HepG2 (cell line): Measurements from ENCODE around the gene WNK2. TPM values are rescaled to one million over a fixed set of nuclear protein-coding genes. Genes with fewer than 3 reads are reported as not detected.
A peak's percentile ranks its signal among the peaks of the same experiment; 100 is the strongest.

Experiments used
- ATF4 ChIP-seq, 2 experiments: fragments of 450-650 bp in 1 of 2; sonication (generic) in 1 of 2; formaldehyde crosslinking; IDR thresholded peaks; 2 replicates each; pipeline versions ENCODE4 v1.5.0 to v1.8.0; 2020 to 2022; ENCODE audit warnings: mild to moderate bottlenecking in 1 of 2, missing genetic modification reagents in 1 of 2
- ATF7-NPFF ChIP-seq: sonication (generic); formaldehyde crosslinking; IDR thresholded peaks from 2 replicates; pipeline ENCODE4 v1.8.1; 2023; ENCODE audit warnings: mild to moderate bottlenecking, low read depth, missing genetic modification reagents, moderate library complexity
- ATRX ChIP-seq: sonication (generic); formaldehyde crosslinking; IDR thresholded peaks from 2 replicates; pipeline ENCODE4 v1.4.0; 2020; ENCODE audit warnings: missing genetic modification reagents, borderline replicate concordance
- CERS6 ChIP-seq: sonication (generic); formaldehyde crosslinking; IDR thresholded peaks from 2 replicates; pipeline ENCODE4 v1.5.0; 2020; ENCODE audit warnings: missing genetic modification reagents
- EEA1 ChIP-seq: sonication (generic); formaldehyde crosslinking; IDR thresholded peaks from 2 replicates; pipeline ENCODE4 v1.5.1; 2020; ENCODE audit warnings: mild to moderate bottlenecking, missing genetic modification reagents, borderline replicate concordance
- EED ChIP-seq: sonication (generic); formaldehyde crosslinking; IDR thresholded peaks from 2 replicates; pipeline ENCODE4 v1.5.0; 2020; ENCODE audit warnings: mild to moderate bottlenecking, missing genetic modification reagents
- ERF ChIP-seq: IDR thresholded peaks from 2 replicates; pipeline ENCODE4 v1.6.1; 2018; ENCODE audit warnings: missing biosample characterization, missing genetic modification reagents
- FOXA3 ChIP-seq: IDR thresholded peaks from 2 replicates; pipeline ENCODE4 v1.6.1; 2016; ENCODE audit warnings: missing genetic modification reagents, missing compliant biosample characterization
- FOXP1 ChIP-seq, 2 experiments: fragments of 450-650 bp in 1 of 2; IDR thresholded peaks; 2 replicates each; pipeline ENCODE4 v1.6.1; 2017 to 2018; ENCODE audit warnings: antibody characterized with exemption in 1 of 2
- HCFC1 ChIP-seq: fragments of 150-350 bp; IDR thresholded peaks from 2 replicates; pipeline ENCODE4 v1.6.1; 2014; ENCODE audit warnings: low read depth, low read length
- KDM5B ChIP-seq: sonication (generic); formaldehyde crosslinking; IDR thresholded peaks from 2 replicates; pipeline ENCODE4 v1.4.0; 2020; ENCODE audit warnings: missing genetic modification reagents, mild to moderate bottlenecking, borderline replicate concordance
- KLF13 ChIP-seq: sonication (generic); formaldehyde crosslinking; IDR thresholded peaks from 2 replicates; pipeline ENCODE4 v1.4.0; 2020; ENCODE audit warnings: mild to moderate bottlenecking, missing genetic modification reagents
- MIER2 ChIP-seq: IDR thresholded peaks from 2 replicates; pipeline ENCODE4 v1.6.1; 2016; ENCODE audit warnings: missing biosample characterization, missing genetic modification reagents
- MXI1 ChIP-seq: IDR thresholded peaks from 3 replicates; pipeline ENCODE4 v1.6.1; 2012; ENCODE audit warnings: low read depth, low read length, inconsistent platforms, borderline replicate concordance
- NFIB ChIP-seq: sonication (generic); formaldehyde crosslinking; IDR thresholded peaks from 2 replicates; pipeline ENCODE4 v1.9.0; 2021; ENCODE audit warnings: missing genetic modification reagents, mild to moderate bottlenecking, borderline replicate concordance
- NFYB ChIP-seq: sonication (generic); formaldehyde crosslinking; IDR thresholded peaks from 2 replicates; pipeline ENCODE4 v1.4.0; 2020; ENCODE audit warnings: missing genetic modification reagents
- NPAS2 ChIP-seq: sonication (generic); formaldehyde crosslinking; IDR thresholded peaks from 2 replicates; pipeline ENCODE4 v1.8.0; 2022; ENCODE audit warnings: mild to moderate bottlenecking, missing genetic modification reagents, borderline replicate concordance
- NRL ChIP-seq: sonication (generic); formaldehyde crosslinking; IDR thresholded peaks from 2 replicates; pipeline ENCODE4 v1.5.0; 2020; ENCODE audit warnings: missing genetic modification reagents, mild to moderate bottlenecking, moderate library complexity, borderline replicate concordance
- PITX1 ChIP-seq: sonication (generic); formaldehyde crosslinking; IDR thresholded peaks from 2 replicates; pipeline ENCODE4 v1.5.1; 2020; ENCODE audit warnings: mild to moderate bottlenecking, missing genetic modification reagents
- PREB ChIP-seq: sonication (generic); formaldehyde crosslinking; IDR thresholded peaks from 2 replicates; pipeline ENCODE4 v1.4.0; 2020; ENCODE audit warnings: missing genetic modification reagents
- RORA ChIP-seq: sonication (generic); formaldehyde crosslinking; IDR thresholded peaks from 2 replicates; pipeline ENCODE4 v1.5.0; 2020; ENCODE audit warnings: mild to moderate bottlenecking, missing genetic modification reagents, moderate library complexity
- TEF ChIP-seq: sonication (generic); formaldehyde crosslinking; IDR thresholded peaks from 2 replicates; pipeline ENCODE4 v1.5.0; 2020; ENCODE audit warnings: missing genetic modification reagents
- ZIK1 ChIP-seq: sonication (generic); formaldehyde crosslinking; IDR thresholded peaks from 2 replicates; pipeline ENCODE4 v1.5.0; 2020; ENCODE audit warnings: mild to moderate bottlenecking, low read depth, missing genetic modification reagents, borderline replicate concordance
- ZNF136 ChIP-seq: sonication (generic); formaldehyde crosslinking; IDR thresholded peaks from 2 replicates; pipeline ENCODE4 v1.8.1; 2022; ENCODE audit warnings: low read depth, mild to moderate bottlenecking, moderate library complexity, missing genetic modification reagents
- ZNF350 ChIP-seq: sonication (generic); formaldehyde crosslinking; IDR thresholded peaks from 2 replicates; pipeline ENCODE4 v1.4.0; 2020; ENCODE audit warnings: mild to moderate bottlenecking, low read depth, missing genetic modification reagents, borderline replicate concordance
- ZNF562 ChIP-seq: sonication (generic); formaldehyde crosslinking; IDR thresholded peaks from 2 replicates; pipeline ENCODE4 v1.8.0; 2022; ENCODE audit warnings: missing genetic modification reagents, borderline replicate concordance
- ZNF615 ChIP-seq: sonication (generic); formaldehyde crosslinking; IDR thresholded peaks from 2 replicates; pipeline ENCODE4 v1.5.0; 2020; ENCODE audit warnings: mild to moderate bottlenecking, missing genetic modification reagents, borderline replicate concordance
- ZNF768 ChIP-seq: sonication (generic); formaldehyde crosslinking; IDR thresholded peaks from 2 replicates; pipeline ENCODE4 v1.4.0; 2020; ENCODE audit warnings: missing genetic modification reagents
- ZSCAN29 ChIP-seq: sonication (generic); formaldehyde crosslinking; conservative IDR thresholded peaks from 2 replicates; pipeline ENCODE4 v1.4.0; 2020; ENCODE audit warnings: mild to moderate bottlenecking, missing genetic modification reagents
- polyA plus RNA-seq, 8 experiments: library from polyadenylated mRNA; depleted of rRNA in 3 of 8; stranded (reverse) in 7 of 8; unstranded in 1 of 8; fragments of >200 nt; fragmentation: Illumina TruSeq in 4 of 8; extraction: Trizol in 4 of 8; gene quantifications; 2 replicates each; pipeline versions ENCODE4 v1.2.1 to v1.2.3, GENCODE V29; 2011 to 2016; ENCODE audit warnings: low read depth in 4 of 8, missing spikeins in 1 of 8, mixed read lengths in 1 of 8; ENCODE audit not compliant: insufficient read depth in 1 of 8
- total RNA-seq, 5 experiments: library from RNA; depleted of rRNA; stranded (reverse); fragments of >200 nt; fragmentation: Illumina TruSeq; extraction: Trizol; gene quantifications; 2 replicates each; pipeline ENCODE4 v1.2.3, GENCODE V29; 2016; ENCODE audit warnings: low read depth in 1 of 5

Gene WNK2
- total and polyA plus RNA-seq, 2 of the 13 experiments (the other 11 are each of a cell fraction or from before 2014, with no cell fraction given): 10.5 to 12.0 TPM

- peak in 1 of 2 experiments; percentile 82; a peak in 2 of 4 replicates for TF ChIP-seq ATF4 (CRISPR knock-in tag; IDR thresholded peaks at IDR 0.05)
- no peak for TF ChIP-seq EEA1 (CRISPR knock-in tag)
- no peak for TF ChIP-seq ZSCAN29 (CRISPR knock-in tag)
- TF ChIP-seq NFYB (CRISPR knock-in tag): no peak
- TF ChIP-seq ZNF136 (CRISPR knock-in tag): no peak
- no peak for TF ChIP-seq FOXP1 (IDR thresholded peaks at IDR 0.05)
- TF ChIP-seq FOXP1 (CRISPR knock-in tag; IDR thresholded peaks at IDR 0.05): 0 out of 2 replicates have a peak, but pooled peaks have one; percentile 36
- no peak for TF ChIP-seq PITX1 (CRISPR knock-in tag)
- TF ChIP-seq KDM5B (CRISPR knock-in tag): no peak
- TF ChIP-seq ERF: 0 out of 2 replicates have a peak, but pooled peaks have one; percentile 24
- TF ChIP-seq ZNF350 (CRISPR knock-in tag): no peak
- peak; percentile 74; the same call in 1 of the 2 replicates for TF ChIP-seq TEF (CRISPR knock-in tag)
- TF ChIP-seq ZNF562: no peak
- no peak for TF ChIP-seq ZNF615
- TF ChIP-seq NRL (CRISPR knock-in tag): no peak
- no peak for TF ChIP-seq HCFC1
- peak; percentile 49 for TF ChIP-seq FOXA3
- no peak for TF ChIP-seq ATF7-NPFF
- no peak for TF ChIP-seq PREB (CRISPR knock-in tag)
- no peak for TF ChIP-seq CERS6 (CRISPR knock-in tag)
- no peak for TF ChIP-seq ZNF768 (CRISPR knock-in tag)
- TF ChIP-seq MXI1: no peak
- TF ChIP-seq KLF13 (CRISPR knock-in tag): no peak
- no peak for TF ChIP-seq ATRX (CRISPR knock-in tag)
- no peak for TF ChIP-seq NFIB (CRISPR knock-in tag)
- no peak for TF ChIP-seq NPAS2
- TF ChIP-seq ZIK1: no peak
- TF ChIP-seq EED: no peak
- no peak for TF ChIP-seq MIER2
- no peak for TF ChIP-seq RORA (CRISPR knock-in tag)
These were observed 145.8 kb downstream of the WNK2 start (continued) for GRCh38 chr9:93329629-93330280.
